ENCODE measurements around the gene GIPC2. TPM values are rescaled to one million over a fixed set of nuclear protein-coding genes. Genes with fewer than 3 reads are reported as not detected.

The GIPC2 gene
- total and polyA plus RNA-seq, 9 of the 15 experiments (the other 6 are each of a cell fraction or from before 2014, with no cell fraction given) = 0.01 to 0.05 (median 0.04) TPM; not detected in 3

DNA sequence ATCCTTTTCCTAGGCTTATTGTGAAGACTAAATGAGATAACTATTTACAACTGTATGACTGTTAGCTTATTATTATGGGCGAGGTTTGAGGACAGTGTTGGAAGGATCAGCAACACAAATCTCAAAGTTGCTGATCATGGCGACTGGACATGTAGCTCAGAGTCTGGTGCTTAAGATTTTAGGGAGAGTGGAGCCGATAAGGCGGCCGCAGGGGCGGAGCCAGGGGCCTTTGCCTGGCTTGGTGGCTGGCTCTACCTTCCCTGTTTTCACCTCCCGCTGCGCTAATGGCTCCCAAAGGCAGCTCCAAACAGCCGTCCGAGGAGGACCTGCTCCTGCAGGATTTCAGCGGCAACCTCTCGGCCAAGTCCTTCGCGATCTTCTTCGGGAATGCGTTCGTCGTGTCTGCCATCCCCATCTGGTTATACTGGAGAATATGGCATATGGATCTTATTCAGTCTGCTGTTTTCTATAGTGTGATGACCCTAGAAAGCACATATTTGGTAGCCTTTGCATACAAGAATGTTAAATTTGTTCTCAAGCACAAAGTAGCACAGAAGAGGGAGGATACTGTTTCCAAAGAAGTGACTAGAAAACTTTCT is 45.5 kb downstream of the GIPC2 start (continued):
- TF ChIP-seq, protein P1, sequence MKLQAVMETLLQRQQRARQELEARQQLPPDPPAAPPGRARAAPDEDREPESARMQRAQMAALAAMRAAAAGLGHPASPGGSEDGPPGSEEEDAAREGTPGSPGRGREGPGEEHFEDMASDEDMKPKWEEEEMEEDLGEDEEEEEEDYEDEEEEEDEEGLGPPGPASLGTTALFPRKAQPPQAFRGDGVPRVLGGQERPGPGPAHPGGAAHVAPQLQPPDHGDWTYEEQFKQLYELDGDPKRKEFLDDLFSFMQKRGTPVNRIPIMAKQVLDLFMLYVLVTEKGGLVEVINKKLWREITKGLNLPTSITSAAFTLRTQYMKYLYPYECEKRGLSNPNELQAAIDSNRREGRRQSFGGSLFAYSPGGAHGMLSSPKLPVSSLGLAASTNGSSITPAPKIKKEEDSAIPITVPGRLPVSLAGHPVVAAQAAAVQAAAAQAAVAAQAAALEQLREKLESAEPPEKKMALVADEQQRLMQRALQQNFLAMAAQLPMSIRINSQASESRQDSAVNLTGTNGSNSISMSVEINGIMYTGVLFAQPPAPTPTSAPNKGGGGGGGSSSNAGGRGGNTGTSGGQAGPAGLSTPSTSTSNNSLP (IDR thresholded peaks at IDR 0.05; ENCODE audit: borderline replicate concordance, low read depth, low read length) = no peak
- TF ChIP-seq CHD1 (IDR thresholded peaks at IDR 0.05; ENCODE audit: low read length) (no peak), CXXC5 (CRISPR knock-in tag; IDR thresholded peaks at IDR 0.05) (peak; percentile 64), LEF1 (IDR thresholded peaks at IDR 0.05) (0 out of 2 replicates have a peak, but pooled peaks have one; percentile 51), RAD21 (CRISPR knock-in tag; conservative IDR thresholded peaks at IDR 0.05 in 1 of 2, IDR thresholded peaks at IDR 0.05 in 1 of 2) (0 out of 4 replicates have a peak, but pooled peaks of 1 of the 2 experiments have one; percentile 10), NCOR1 (IDR thresholded peaks at IDR 0.05) (0 out of 2 replicates have a peak, but pooled peaks have one; percentile 16), YY1 (IDR thresholded peaks at IDR 0.05; ENCODE audit: borderline replicate concordance in 1 of 3, control insufficient read depth in 1 of 3, extremely low read depth in 1 of 3, insufficient read depth in 3 of 3, insufficient read length in 1 of 3, insufficient replicate concordance in 2 of 3, low read depth in 1 of 3, low read length in 2 of 3) (peak in 1 of 3 experiments; percentile 66), NRF1 (conservative IDR thresholded peaks at IDR 0.05 in 1 of 2, IDR thresholded peaks at IDR 0.05 in 1 of 2) (0 out of 4 replicates have a peak, but pooled peaks have one; percentile 15 to 37), ZFP36 (IDR thresholded peaks at IDR 0.05; ENCODE audit: low read depth, low read length, partially characterized antibody) (peak; percentile 32), POLR2G (IDR thresholded peaks at IDR 0.05; ENCODE audit: low read depth, low read length) (peak; percentile 53; the same call in 1 of the 2 replicates), ZNF766 (CRISPR knock-in tag; conservative IDR thresholded peaks at IDR 0.05) (no peak), CAMTA2 (CRISPR knock-in tag; conservative IDR thresholded peaks at IDR 0.05) (no peak), C11orf30 (IDR thresholded peaks at IDR 0.05; ENCODE audit: low read depth) (0 out of 2 replicates have a peak, but pooled peaks have one; percentile 16), ARID1B (IDR thresholded peaks at IDR 0.05) (peak; percentile 61), HNRNPH1 (optimal IDR thresholded peaks at IDR 0.05; ENCODE audit: low read depth, low read length) (no peak), PHF8 (IDR thresholded peaks at IDR 0.05; ENCODE audit: borderline replicate concordance, low read length) (peak; percentile 27; the same call in 1 of the 2 replicates), JUND (IDR thresholded peaks at IDR 0.05; ENCODE audit: borderline replicate concordance, low read depth, low read length) (peak; percentile 44; the same call in 1 of the 2 replicates), JUND (tag; IDR thresholded peaks at IDR 0.05; ENCODE audit: borderline replicate concordance, low read depth, low read length) (no peak; the same call in 2 of the 3 replicates), TCF3 (CRISPR knock-in tag; IDR thresholded peaks at IDR 0.05) (peak; percentile 50; the same call in 1 of the 2 replicates)
- TF ChIP-seq, protein P2, sequence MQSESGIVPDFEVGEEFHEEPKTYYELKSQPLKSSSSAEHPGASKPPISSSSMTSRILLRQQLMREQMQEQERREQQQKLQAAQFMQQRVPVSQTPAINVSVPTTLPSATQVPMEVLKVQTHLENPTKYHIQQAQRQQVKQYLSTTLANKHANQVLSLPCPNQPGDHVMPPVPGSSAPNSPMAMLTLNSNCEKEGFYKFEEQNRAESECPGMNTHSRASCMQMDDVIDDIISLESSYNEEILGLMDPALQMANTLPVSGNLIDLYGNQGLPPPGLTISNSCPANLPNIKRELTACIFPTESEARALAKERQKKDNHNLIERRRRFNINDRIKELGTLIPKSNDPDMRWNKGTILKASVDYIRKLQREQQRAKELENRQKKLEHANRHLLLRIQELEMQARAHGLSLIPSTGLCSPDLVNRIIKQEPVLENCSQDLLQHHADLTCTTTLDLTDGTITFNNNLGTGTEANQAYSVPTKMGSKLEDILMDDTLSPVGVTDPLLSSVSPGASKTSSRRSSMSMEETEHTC (IDR thresholded peaks at IDR 0.05) = no peak
- TF ChIP-seq, protein P3, sequence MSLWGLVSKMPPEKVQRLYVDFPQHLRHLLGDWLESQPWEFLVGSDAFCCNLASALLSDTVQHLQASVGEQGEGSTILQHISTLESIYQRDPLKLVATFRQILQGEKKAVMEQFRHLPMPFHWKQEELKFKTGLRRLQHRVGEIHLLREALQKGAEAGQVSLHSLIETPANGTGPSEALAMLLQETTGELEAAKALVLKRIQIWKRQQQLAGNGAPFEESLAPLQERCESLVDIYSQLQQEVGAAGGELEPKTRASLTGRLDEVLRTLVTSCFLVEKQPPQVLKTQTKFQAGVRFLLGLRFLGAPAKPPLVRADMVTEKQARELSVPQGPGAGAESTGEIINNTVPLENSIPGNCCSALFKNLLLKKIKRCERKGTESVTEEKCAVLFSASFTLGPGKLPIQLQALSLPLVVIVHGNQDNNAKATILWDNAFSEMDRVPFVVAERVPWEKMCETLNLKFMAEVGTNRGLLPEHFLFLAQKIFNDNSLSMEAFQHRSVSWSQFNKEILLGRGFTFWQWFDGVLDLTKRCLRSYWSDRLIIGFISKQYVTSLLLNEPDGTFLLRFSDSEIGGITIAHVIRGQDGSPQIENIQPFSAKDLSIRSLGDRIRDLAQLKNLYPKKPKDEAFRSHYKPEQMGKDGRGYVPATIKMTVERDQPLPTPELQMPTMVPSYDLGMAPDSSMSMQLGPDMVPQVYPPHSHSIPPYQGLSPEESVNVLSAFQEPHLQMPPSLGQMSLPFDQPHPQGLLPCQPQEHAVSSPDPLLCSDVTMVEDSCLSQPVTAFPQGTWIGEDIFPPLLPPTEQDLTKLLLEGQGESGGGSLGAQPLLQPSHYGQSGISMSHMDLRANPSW (CRISPR knock-in tag; IDR thresholded peaks at IDR 0.05) = 0 out of 2 replicates have a peak, but pooled peaks have one; percentile 19

Measured in K562 (cell line).